Epithelial cell of proximal tubule (primary cell): ENCODE data around the gene NDUFA13. TPM values are rescaled to one million over a fixed set of nuclear protein-coding genes. Genes with fewer than 3 reads are reported as not detected.
A peak's percentile ranks its signal among the peaks of the same experiment; 100 is the strongest.

Source experiments
- DNase-seq: peaks from one replicate; pipeline ENCODE4 v3.0.0-alpha.2; 2011; ENCODE audit warnings: low read depth
- H3K4me3 ChIP-seq: 2 replicates; pipeline ENCODE4 v1.5.1; 2011; ENCODE audit warnings: low read depth, mild to moderate bottlenecking, low read length
- CTCF ChIP-seq: conservative IDR thresholded peaks from 2 replicates; pipeline ENCODE4 v1.5.1; 2012; ENCODE audit warnings: low read depth, mild to moderate bottlenecking, low read length
- total RNA-seq: library from RNA; depleted of rRNA; stranded (reverse); fragments of >200 nt; gene quantifications from 2 replicates; pipeline ENCODE4 v1.2.3, GENCODE V29; 2015

NDUFA13 gene
- total RNA-seq, 1 donor from 2014 or later, result 166 TPM

GRCh38 chr19:19475849-19476828 lies 39.9 kb upstream of the NDUFA13 start:
- TF ChIP-seq CTCF, result peak; percentile 55
- no peak for DNase-seq
- H3K4me3 ChIP-seq, result no peak overlapping the region

DNA sequence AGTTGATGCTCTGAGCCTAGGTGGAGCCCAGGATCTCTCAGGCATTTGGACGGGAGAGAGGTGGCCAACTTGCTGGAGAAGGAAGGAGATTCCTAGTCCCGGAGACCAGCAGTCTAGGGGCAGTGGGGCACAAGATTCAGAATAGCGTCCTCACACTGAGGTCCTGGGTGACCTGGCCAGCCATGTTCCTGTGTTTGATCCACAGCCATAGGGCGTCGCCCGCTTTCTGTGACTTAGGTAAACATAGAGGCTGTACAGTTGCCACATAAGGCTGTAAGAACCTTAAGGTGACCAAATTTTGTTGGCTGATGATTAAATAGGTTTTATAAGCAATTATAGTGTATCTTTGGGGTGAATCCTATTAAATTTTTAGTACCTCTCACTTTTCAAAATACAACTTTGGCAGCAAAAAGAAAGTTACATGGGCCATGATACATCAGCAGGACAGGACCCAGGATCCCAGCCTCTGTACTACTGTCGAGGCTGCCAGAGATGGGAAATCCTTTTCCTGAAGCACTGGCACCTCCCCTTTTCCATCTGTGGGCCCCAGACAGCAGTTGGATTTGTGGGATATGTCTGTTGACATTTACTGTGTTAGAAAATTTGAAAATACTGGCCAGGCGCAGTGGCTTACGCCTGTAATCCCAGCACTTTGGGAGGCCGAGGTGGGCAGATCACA lies 38.2 kb upstream of the NDUFA13 start:
- DNase-seq, result no peak
- no peak for TF ChIP-seq CTCF
- no peak overlapping the region for H3K4me3 ChIP-seq

DNA sequence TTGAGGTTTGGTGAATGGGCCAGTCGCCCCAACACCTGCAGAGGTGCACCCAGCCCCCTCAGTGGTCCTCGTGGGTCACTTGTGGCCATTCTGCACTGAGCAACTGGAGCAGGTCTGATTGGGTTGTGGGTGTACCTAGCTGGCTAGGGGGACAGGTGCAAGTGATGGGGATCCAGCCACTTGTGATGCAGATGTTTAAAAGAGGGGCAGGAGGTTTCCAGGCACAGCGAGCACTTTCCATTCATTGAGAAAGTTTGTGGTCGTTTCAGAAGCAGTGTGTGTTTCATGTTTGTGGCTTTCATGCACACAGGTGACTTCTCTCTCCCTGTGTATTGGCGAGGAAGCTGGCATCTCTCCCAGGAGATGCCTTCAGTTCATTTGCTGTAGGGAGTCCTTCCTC lies 35.3 kb upstream of the NDUFA13 start:
- no peak for DNase-seq
- H3K4me3 ChIP-seq, result no peak overlapping the region
- TF ChIP-seq CTCF, result no peak

DNA sequence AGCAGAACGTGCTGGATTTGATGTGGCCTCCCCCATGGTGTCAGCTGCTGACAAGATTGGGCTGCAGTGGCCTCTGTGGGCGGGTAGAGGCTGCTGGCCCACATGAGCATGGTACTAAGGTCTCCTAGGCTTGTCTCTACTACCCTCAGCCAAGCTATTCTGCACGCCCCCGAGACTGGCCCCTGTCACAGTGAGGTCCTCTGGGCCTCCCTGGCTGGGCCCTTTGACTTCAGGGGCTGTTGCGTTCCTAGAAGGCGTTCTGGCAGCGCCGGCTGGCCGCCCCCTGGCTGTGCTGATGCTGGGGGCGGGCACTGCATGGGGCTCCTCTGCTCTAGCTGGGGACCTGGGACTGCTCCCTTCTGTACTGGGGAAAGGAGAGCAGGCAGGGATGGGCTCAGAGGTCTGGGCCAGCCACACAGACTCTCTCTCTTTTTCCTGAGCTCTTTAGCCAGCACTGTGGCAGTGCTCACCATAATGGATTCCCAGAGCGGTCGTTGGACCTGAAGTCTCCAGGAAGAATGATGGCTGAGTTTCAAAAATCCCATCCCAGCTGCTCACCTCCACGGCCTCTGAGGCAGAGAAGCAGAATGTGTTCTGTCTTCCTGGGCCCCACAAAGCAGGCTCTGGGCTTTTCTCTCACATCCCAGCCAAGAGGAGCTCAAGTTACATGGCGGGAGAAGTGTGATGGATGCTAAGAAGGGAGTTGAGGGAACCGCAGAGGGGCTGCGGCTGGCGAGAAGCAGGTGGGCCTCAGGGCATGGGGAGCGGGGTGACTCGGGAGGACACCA lies 33.0 kb upstream of the NDUFA13 start:
- no peak for TF ChIP-seq CTCF
- DNase-seq, result no peak
- no peak overlapping the region for H3K4me3 ChIP-seq

DNA sequence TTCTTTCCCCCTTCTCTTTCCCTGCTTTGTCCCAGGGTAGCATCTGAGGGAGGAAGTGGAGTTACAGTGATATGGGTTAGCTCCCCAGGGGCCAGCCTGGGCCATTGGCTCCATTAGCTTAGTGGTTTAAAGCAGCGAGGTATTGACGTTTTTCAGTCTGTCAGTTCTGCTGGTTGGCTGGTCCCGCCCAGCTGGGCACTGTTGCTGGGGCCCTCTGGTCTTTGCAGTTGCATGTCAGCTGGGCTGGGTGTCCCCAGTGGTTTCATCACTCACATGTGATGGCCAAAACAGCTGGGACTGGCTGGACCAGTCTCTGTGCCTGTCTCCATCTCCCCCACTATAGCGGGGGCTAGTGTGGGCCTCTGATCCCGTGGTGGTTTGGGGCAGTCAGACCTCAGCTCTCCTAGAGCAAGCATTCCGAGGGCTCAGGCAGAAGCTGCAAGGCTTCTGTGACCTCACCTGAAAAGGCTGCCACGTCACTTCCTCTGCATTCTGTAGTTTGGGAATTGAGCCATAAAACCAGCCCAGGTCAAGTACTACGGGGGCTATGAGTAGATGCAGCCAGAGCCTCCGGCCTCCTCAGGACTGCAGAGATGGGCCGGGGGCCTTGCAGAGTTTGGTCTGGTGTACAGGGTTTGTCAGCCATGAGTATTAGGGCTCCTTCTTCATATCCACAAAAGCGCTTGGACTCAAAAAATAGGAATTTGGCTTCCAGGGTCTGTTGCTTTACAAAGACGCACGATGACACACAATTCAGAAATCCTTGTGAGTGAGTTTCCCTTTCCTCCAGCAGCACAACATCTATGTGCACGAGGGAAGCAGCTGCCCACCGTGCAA lies 30.6 kb upstream of the NDUFA13 start:
- no peak overlapping the region for H3K4me3 ChIP-seq
- no peak for TF ChIP-seq CTCF
- no peak for DNase-seq

GRCh38 chr19:19485998-19486290 lies 30.1 kb upstream of the NDUFA13 start:
- H3K4me3 ChIP-seq, result no peak overlapping the region
- DNase-seq, result no peak
- no peak for TF ChIP-seq CTCF
